Activated CD4-positive, alpha-beta T cell treated with anti-CD3 and anti-CD28 coated beads, Interleukin-10, Interleukin-2, amounts not matched to agents 100 ng/mL and 50 ng/mL, durations not matched to agents 16 hours and 8 hours (primary cell): Measurements from ENCODE around the gene OR52E8.

Experiments used
- DNase-seq: peaks from one replicate; pipeline ENCODE4 v3.0.0-alpha.2; 2020

OR52E8 gene

DNA sequence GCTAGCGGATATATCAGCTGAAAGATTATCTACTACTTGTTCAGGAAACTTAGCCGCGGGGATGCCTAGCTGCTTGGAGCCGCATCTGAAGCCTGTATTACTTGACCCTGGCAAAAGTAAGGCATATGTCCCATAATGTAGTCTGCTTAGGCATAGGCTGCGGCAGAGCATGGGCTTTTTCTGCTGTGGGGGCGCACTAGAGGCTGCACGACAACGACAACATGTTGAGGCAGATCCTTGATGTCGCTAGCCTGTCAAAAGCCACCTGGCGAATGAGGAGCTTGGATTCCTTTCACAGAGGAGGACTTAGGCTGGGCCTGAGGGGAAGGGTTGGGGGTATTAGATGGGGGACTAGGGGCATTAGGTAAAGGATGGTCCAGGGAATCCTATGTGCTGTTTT is 49.9 kb downstream of the OR52E8 start:
- DNase-seq, result no peak
